ENCODE results near the gene IL18R1. TPM values are rescaled to one million over a fixed set of nuclear protein-coding genes. Genes with fewer than 3 reads are reported as not detected.

IL18R1 gene
- total RNA-seq, 1 donor from 2014 or later, result 2.4 TPM

DNA sequence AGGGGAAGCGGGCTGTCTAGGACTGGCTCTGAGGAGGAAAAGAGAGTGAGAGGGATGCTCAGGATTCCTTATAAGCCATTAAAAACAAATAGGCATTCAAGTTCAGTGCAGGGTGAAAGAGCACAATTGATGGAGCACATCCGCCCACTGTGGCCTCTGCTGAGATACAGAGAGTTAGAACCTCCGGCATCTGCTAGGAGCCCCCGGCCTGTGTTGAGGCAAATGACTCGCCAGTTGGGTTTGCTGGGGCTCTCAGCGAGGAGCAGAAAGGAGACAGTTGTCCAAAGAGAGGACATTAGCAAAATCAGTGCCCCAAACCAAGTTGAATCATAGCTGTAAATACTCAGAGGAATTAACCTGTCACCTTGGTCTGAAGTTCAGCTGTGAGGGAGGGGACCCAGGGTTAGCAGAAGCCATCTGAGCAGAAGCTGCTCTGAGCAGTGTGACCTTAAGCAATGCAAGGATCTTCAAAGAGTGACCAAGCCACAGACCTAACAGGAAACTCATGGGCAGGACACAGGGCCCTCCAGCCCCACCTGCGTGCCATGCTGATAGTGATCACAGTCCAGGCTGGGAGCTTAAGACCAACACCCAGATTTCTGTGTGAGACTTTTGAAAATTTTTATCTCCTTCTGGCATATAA lies 44.0 kb downstream of the IL18R1 start:
- FAIRE-seq, result no peak
- H3K27me3 ChIP-seq (ENCODE audit: insufficient read depth, low read length), result peaks cover 2% of the 10 kb centered on the region

DNA sequence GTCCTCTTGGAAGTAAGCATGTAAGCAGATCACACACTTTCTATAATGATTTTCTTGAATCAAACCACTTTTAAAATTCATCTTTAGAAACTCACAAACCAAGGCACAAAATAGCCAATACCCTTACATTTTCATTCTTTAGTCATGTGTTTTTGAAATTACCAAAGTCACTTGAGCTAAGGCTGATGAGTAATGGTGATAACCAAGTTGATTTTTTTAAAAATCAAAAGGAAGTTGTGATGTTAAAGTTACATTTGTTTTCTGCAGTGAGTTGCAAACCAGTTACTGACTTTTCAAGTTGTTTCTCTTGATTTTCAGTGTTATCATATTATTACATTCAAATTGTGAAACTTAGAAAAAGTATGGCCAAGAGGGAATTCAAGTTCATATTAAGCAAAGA lies 45.9 kb downstream of the IL18R1 start:
- H3K27ac Mint-ChIP-seq (ENCODE audit: unreplicated experiment), result no peak overlapping the region
- no peak overlapping the region for H3K9ac ChIP-seq (ENCODE audit: low read length)

More for the DNA sequence above, 44.0 kb downstream of the IL18R1 start:
- no peaks in the 10 kb centered on the region for H3K79me2 ChIP-seq (ENCODE audit: insufficient read depth, low read length)
- Mint-ChIP-seq H3K9me3 (ENCODE audit: unreplicated experiment) (no peaks in the 10 kb centered on the region), H3K4me3 (ENCODE audit: unreplicated experiment) (no peak overlapping the region), H3K36me3 (ENCODE audit: low read depth, unreplicated experiment) (no peaks in the 10 kb centered on the region), H3K4me1 (ENCODE audit: low read depth, unreplicated experiment) (no peaks in the 10 kb centered on the region), H3K27me3 (ENCODE audit: low read depth, unreplicated experiment) (no peaks in the 10 kb centered on the region), H3K27ac (ENCODE audit: unreplicated experiment) (no peak overlapping the region)
- no peaks in the 10 kb centered on the region for H4K20me1 ChIP-seq (ENCODE audit: insufficient read depth, low read length)
- no peak overlapping the region for H2AFZ ChIP-seq (ENCODE audit: low read depth, low read length)
- no peak overlapping the region for H3K9ac ChIP-seq (ENCODE audit: low read length)
- TF ChIP-seq EZH2 (IDR thresholded peaks at IDR 0.05; ENCODE audit: insufficient read depth, low read length), result no peak
- no peak for TF ChIP-seq CTCF (IDR thresholded peaks at IDR 0.05; ENCODE audit: insufficient read depth, low read depth, low read length)
- H3K4me1 ChIP-seq (ENCODE audit: insufficient read depth, low read length), result no peaks in the 10 kb centered on the region
- no peaks in the 10 kb centered on the region for H3K9me3 ChIP-seq (ENCODE audit: insufficient read depth, low read depth, low read length)
- no peak overlapping the region for H3K27ac ChIP-seq (ENCODE audit: low read depth, low read length)
- no peak overlapping the region for H3K4me2 ChIP-seq (ENCODE audit: low read length)
- no peak overlapping the region for H3K4me3 ChIP-seq (ENCODE audit: insufficient read depth, low read depth, low read length)
- DNase-seq (ENCODE audit: low read depth), result no peak
- no peaks in the 10 kb centered on the region for H3K36me3 ChIP-seq (ENCODE audit: insufficient read depth, low read length)

More for the DNA sequence above, 45.9 kb downstream of the IL18R1 start:
- Histone ChIP-seq H3K79me2 (ENCODE audit: insufficient read depth, low read length) (no peaks in the 10 kb centered on the region), H3K27ac (ENCODE audit: low read depth, low read length) (no peak overlapping the region), H3K9me3 (ENCODE audit: insufficient read depth, low read depth, low read length) (no peaks in the 10 kb centered on the region), H4K20me1 (ENCODE audit: insufficient read depth, low read length) (no peaks in the 10 kb centered on the region), H2AFZ (ENCODE audit: low read depth, low read length) (no peak overlapping the region), H3K4me3 (ENCODE audit: insufficient read depth, low read depth, low read length) (no peak overlapping the region), H3K36me3 (ENCODE audit: insufficient read depth, low read length) (no peaks in the 10 kb centered on the region), H3K4me2 (ENCODE audit: low read length) (no peak overlapping the region), H3K27me3 (ENCODE audit: insufficient read depth, low read length) (no peaks in the 10 kb centered on the region), H3K4me1 (ENCODE audit: insufficient read depth, low read length) (no peaks in the 10 kb centered on the region)
- no peaks in the 10 kb centered on the region for H3K27me3 Mint-ChIP-seq (ENCODE audit: low read depth, unreplicated experiment)
- H3K4me1 Mint-ChIP-seq (ENCODE audit: low read depth, unreplicated experiment), result no peaks in the 10 kb centered on the region
- TF ChIP-seq EZH2 (IDR thresholded peaks at IDR 0.05; ENCODE audit: insufficient read depth, low read length) (no peak), CTCF (IDR thresholded peaks at IDR 0.05; ENCODE audit: insufficient read depth, low read depth, low read length) (no peak)
- H3K36me3 Mint-ChIP-seq (ENCODE audit: low read depth, unreplicated experiment), result no peaks in the 10 kb centered on the region
- no peaks in the 10 kb centered on the region for H3K9me3 Mint-ChIP-seq (ENCODE audit: unreplicated experiment)
- FAIRE-seq, result no peak
- no peak overlapping the region for H3K4me3 Mint-ChIP-seq (ENCODE audit: unreplicated experiment)
- DNase-seq (ENCODE audit: low read depth), result no peak
